K562 (cell line): Measurements from ENCODE around the gene RNU6-9. TPM values are rescaled to one million over a fixed set of nuclear protein-coding genes. Genes with fewer than 3 reads are reported as not detected.

ENCODE experiments used
- ILF3 ChIP-seq: fragments of 450-650 bp; IDR thresholded peaks from 2 replicates; pipeline ENCODE4 v1.6.1; 2018; ENCODE audit warnings: antibody characterized with exemption, mild to moderate bottlenecking, moderate library complexity, borderline replicate concordance
- KAT8 ChIP-seq: fragments of 450-650 bp; IDR thresholded peaks from 2 replicates; pipeline ENCODE4 v1.6.1; 2016; ENCODE audit warnings: low read depth, mild to moderate bottlenecking
- KDM1A ChIP-seq, 2 experiments: fragments of 450-650 bp; IDR thresholded peaks; 2 replicates each; pipeline ENCODE4 v1.6.1; 2016; ENCODE audit warnings: mild to moderate bottlenecking in 2 of 2
- KDM5B ChIP-seq: fragments of 200-600 bp; sonication (generic); IDR thresholded peaks from 2 replicates; pipeline ENCODE4 v1.6.1; 2012; ENCODE audit warnings: low read depth, mild to moderate bottlenecking, moderate library complexity, low read length, control low read depth, inconsistent platforms; ENCODE audit not compliant: insufficient replicate concordance
- POLR2G ChIP-seq: fragments of 200-400 bp; formaldehyde crosslinking; IDR thresholded peaks from 2 replicates; pipeline ENCODE4 v1.6.1; 2017; ENCODE audit warnings: low read depth, mild to moderate bottlenecking, antibody characterized with exemption, low read length, moderate library complexity
- RAD21 ChIP-seq, 2 experiments: fragments of 250-450 bp in 1 of 2; fragments of 450-650 bp in 1 of 2; sonication (Bioruptor Pico) in 1 of 2; formaldehyde crosslinking in 1 of 2; IDR thresholded peaks in 1 of 2; conservative IDR thresholded peaks in 1 of 2; 2 replicates each; pipeline versions ENCODE4 v1.4.0 to v1.8.0; 2020 to 2022; ENCODE audit warnings: mild to moderate bottlenecking in 2 of 2, moderate library complexity in 1 of 2
- RBM25 ChIP-seq: fragments of 200-400 bp; formaldehyde crosslinking; IDR thresholded peaks from 2 replicates; pipeline ENCODE4 v1.6.1; 2018; ENCODE audit warnings: low read length, low read depth, moderate library complexity; ENCODE audit not compliant: severe bottlenecking
- SMAD1 ChIP-seq: fragments of 150-350 bp; IDR thresholded peaks from 2 replicates; pipeline ENCODE4 v1.6.1; 2014; ENCODE audit warnings: low read length, low read depth; ENCODE audit not compliant: partially characterized antibody
- TRIM24 ChIP-seq, 2 experiments: fragments of 450-650 bp; IDR thresholded peaks; 2 replicates each; pipeline ENCODE4 v1.6.1; 2016
- ZNF263 ChIP-seq: sonication (generic); formaldehyde crosslinking; IDR thresholded peaks from 2 replicates; pipeline ENCODE4 v1.8.0; 2022; ENCODE audit warnings: mild to moderate bottlenecking, missing genetic modification reagents, borderline replicate concordance
- ZNF3 ChIP-seq: fragments of 250-450 bp; sonication (Bioruptor Pico); IDR thresholded peaks from 2 replicates; pipeline ENCODE4 v1.5.0; 2021; ENCODE audit warnings: mild to moderate bottlenecking, moderate library complexity
- polyA plus RNA-seq, 8 experiments: library from polyadenylated mRNA; depleted of rRNA in 4 of 8; stranded (reverse) in 5 of 8; unstranded in 3 of 8; fragments of >200 nt; fragmentation: Nextera tagmentation in 2 of 8; fragmentation: Illumina TruSeq in 1 of 8; extraction: Ambion mirVana in 2 of 8; extraction: Trizol in 1 of 8; gene quantifications; 2 replicates each; pipeline versions ENCODE4 v1.2.1 to v1.2.3, GENCODE V29; 2011 to 2014; ENCODE audit warnings: inconsistent platforms in 1 of 8, missing spikeins in 1 of 8
- total RNA-seq, 7 experiments: library from RNA; depleted of rRNA in 6 of 7; stranded (reverse); fragments of >200 nt in 6 of 7; fragmentation: Illumina TruSeq in 2 of 7; extraction: Trizol in 2 of 7; gene quantifications; 2 replicates each; pipeline versions ENCODE4 v1.2.1 to v1.2.3, GENCODE V29; 2011 to 2021; ENCODE audit warnings: low replicate concordance in 1 of 7
- TF ChIP-seq, protein P1 (sequence below): sonication (generic); formaldehyde crosslinking; IDR thresholded peaks from 2 replicates; pipeline ENCODE4 v1.8.0; 2022; ENCODE audit warnings: mild to moderate bottlenecking, missing genetic modification reagents
- TF ChIP-seq, protein P2 (sequence below): fragments of 450-650 bp; IDR thresholded peaks from 2 replicates; pipeline ENCODE4 v1.6.1; 2017; ENCODE audit warnings: mild to moderate bottlenecking, moderate library complexity
- TF ChIP-seq, protein P3 (sequence below): fragments of 450-650 bp; formaldehyde crosslinking; IDR thresholded peaks from 2 replicates; pipeline ENCODE4 v1.4.0; 2022; ENCODE audit warnings: mild to moderate bottlenecking, moderate library complexity

Gene RNU6-9
- total and polyA plus RNA-seq, 9 of the 15 experiments (the other 6 are each of a cell fraction or from before 2014, with no cell fraction given) = not detected

DNA sequence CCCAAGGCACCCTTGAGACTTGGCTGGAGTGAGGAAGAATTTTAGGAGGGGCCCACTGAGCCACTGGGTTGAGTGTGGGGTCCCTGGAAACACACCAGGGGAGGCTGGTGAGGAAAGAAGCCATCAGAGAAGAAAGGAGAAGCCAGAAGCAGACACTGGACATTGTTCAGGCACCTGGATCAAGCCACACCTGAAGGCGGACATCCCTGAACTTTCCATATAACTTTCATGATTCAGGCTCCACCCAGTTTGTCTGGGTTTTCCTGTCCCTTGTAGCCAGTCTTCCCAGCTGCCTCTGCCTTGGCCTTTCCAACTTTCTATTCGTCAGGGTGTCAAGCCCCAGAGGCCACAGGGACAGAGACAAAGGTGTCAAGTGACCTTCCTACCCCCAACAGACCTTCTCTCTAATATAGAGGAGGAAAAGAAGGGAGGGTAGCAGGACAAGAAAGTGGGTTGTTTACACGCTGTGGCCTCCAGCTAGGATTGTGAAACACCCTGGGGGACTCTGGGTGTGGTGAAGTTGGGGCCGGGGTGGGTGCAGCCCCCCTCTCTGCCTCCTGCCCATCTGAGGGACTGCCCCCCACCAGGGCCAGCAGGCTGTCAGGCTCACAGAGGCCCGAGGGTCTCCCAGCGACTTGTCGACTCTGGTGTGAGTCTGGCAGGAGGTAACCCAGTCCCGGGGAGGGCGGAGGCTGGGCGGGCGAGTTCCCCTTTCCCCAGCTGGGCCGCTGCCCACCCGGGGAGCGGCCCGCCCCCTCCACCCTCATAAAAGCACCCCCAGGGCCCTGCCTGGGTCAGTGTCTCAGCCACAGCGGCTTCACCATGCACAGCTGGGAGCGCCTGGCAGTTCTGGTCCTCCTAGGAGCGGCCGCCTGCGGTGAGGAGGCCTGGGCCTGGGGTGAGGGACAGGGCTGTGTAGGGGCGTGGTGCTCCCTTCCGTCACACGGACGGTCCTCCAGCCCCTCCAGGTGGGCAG lies 34.1 kb upstream of the RNU6-9 start, which contains the start of gene CFD (continued):
- TF ChIP-seq, protein P1, sequence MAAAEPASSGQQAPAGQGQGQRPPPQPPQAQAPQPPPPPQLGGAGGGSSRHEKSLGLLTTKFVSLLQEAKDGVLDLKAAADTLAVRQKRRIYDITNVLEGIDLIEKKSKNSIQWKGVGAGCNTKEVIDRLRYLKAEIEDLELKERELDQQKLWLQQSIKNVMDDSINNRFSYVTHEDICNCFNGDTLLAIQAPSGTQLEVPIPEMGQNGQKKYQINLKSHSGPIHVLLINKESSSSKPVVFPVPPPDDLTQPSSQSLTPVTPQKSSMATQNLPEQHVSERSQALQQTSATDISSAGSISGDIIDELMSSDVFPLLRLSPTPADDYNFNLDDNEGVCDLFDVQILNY (CRISPR knock-in tag) = no peak
- TF ChIP-seq ZNF263 (peak; percentile 95), KDM5B (peak; percentile 65), KDM1A (IDR thresholded peaks at IDR 0.05) (no peak), TRIM24 (IDR thresholded peaks at IDR 0.05) (no peak), RAD21 (CRISPR knock-in tag; conservative IDR thresholded peaks at IDR 0.05 in 1 of 2, IDR thresholded peaks at IDR 0.05 in 1 of 2) (peak in 1 of 2 experiments; percentile 25; a peak in 1 of 4 replicates), KAT8 (no peak), RBM25 (peak; percentile 93), POLR2G (0 out of 2 replicates have a peak, but pooled peaks have one; percentile 27), SMAD1 (no peak), ILF3 (no peak), ZNF3 (CRISPR knock-in tag) (no peak)
- TF ChIP-seq, protein P2, sequence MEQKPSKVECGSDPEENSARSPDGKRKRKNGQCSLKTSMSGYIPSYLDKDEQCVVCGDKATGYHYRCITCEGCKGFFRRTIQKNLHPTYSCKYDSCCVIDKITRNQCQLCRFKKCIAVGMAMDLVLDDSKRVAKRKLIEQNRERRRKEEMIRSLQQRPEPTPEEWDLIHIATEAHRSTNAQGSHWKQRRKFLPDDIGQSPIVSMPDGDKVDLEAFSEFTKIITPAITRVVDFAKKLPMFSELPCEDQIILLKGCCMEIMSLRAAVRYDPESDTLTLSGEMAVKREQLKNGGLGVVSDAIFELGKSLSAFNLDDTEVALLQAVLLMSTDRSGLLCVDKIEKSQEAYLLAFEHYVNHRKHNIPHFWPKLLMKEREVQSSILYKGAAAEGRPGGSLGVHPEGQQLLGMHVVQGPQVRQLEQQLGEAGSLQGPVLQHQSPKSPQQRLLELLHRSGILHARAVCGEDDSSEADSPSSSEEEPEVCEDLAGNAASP = no peak
- TF ChIP-seq, protein P3, sequence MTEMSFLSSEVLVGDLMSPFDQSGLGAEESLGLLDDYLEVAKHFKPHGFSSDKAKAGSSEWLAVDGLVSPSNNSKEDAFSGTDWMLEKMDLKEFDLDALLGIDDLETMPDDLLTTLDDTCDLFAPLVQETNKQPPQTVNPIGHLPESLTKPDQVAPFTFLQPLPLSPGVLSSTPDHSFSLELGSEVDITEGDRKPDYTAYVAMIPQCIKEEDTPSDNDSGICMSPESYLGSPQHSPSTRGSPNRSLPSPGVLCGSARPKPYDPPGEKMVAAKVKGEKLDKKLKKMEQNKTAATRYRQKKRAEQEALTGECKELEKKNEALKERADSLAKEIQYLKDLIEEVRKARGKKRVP (CRISPR knock-in tag) = no peak
